ENCODE measurements around the gene ARMC5. TPM values are rescaled to one million over a fixed set of nuclear protein-coding genes. Genes with fewer than 3 reads are reported as not detected.
"Not testable (repeated sequence)": the region's sequence is repeated elsewhere in the genome, so short reads cannot be mapped to it uniquely, and the experiment has no call there.

ARMC5 gene
- total RNA-seq, 1 donor from 2014 or later = 5.4 TPM

- H3K27me3 Mint-ChIP-seq (ENCODE audit: insufficient read depth, low read depth) = peaks cover 2% of the 10 kb centered on the region
- Histone ChIP-seq H3K79me2 (ENCODE audit: low read depth) (no peaks in the 10 kb centered on the region), H3K9me3 (ENCODE audit: low read depth) (no peaks in the 10 kb centered on the region), H3K27me3 (no peaks in the 10 kb centered on the region), H3K9ac (no peak overlapping the region), H4K20me1 (ENCODE audit: low read depth) (no peaks in the 10 kb centered on the region), H3K27ac (no peak overlapping the region), H3K36me3 (no peaks in the 10 kb centered on the region), H3K4me1 (no peaks in the 10 kb centered on the region), H3K4me3 (no peak overlapping the region), H2AFZ (replicated peaks) (no peak overlapping the region), H3K4me2 (no peak overlapping the region), H3F3A (ENCODE audit: low read depth) (no peaks in the 10 kb centered on the region)
- H3K4me3 Mint-ChIP-seq = no peak overlapping the region
- H3K27ac Mint-ChIP-seq = no peak overlapping the region
- no peak for TF ChIP-seq EZH2phosphoT487 (IDR thresholded peaks at IDR 0.05)
- no peak for TF ChIP-seq EZH2 (IDR thresholded peaks at IDR 0.05)
- no peak for TF ChIP-seq CTCF (IDR thresholded peaks at IDR 0.05)
- DNase-seq (ENCODE audit: low spot score) = no peak
- H3K36me3 Mint-ChIP-seq = no peaks in the 10 kb centered on the region
- H3K9me3 Mint-ChIP-seq = peaks cover 9% of the 10 kb centered on the region
- no peaks in the 10 kb centered on the region for H3K4me1 Mint-ChIP-seq
Measured at GRCh38 chr16:31413943-31414342, 45.4 kb upstream of the ARMC5 start.

- TF ChIP-seq EZH2 (IDR thresholded peaks at IDR 0.05) (no peak), CTCF (IDR thresholded peaks at IDR 0.05) (no peak), EZH2phosphoT487 (IDR thresholded peaks at IDR 0.05) (no peak)
- H3K27ac Mint-ChIP-seq = no peak overlapping the region
- Histone ChIP-seq H3K4me3 (no peak overlapping the region), H3K79me2 (ENCODE audit: low read depth) (no peaks in the 10 kb centered on the region), H3K27ac (no peak overlapping the region), H3K4me2 (no peak overlapping the region), H3K27me3 (no peaks in the 10 kb centered on the region), H2AFZ (replicated peaks) (no peak overlapping the region), H3F3A (ENCODE audit: low read depth) (no peaks in the 10 kb centered on the region), H3K9me3 (ENCODE audit: low read depth) (no peaks in the 10 kb centered on the region), H3K4me1 (no peaks in the 10 kb centered on the region), H3K36me3 (no peaks in the 10 kb centered on the region), H4K20me1 (ENCODE audit: low read depth) (no peaks in the 10 kb centered on the region), H3K9ac (no peak overlapping the region)
- H3K4me1 Mint-ChIP-seq = no peaks in the 10 kb centered on the region
- H3K4me3 Mint-ChIP-seq = no peak overlapping the region
- DNase-seq (ENCODE audit: low spot score) = no peak
- no peaks in the 10 kb centered on the region for H3K36me3 Mint-ChIP-seq
- H3K27me3 Mint-ChIP-seq (ENCODE audit: insufficient read depth, low read depth) = peaks cover 2% of the 10 kb centered on the region
- peaks cover 9% of the 10 kb centered on the region for H3K9me3 Mint-ChIP-seq
Measured at GRCh38 chr16:31414706-31415105, 44.6 kb upstream of the ARMC5 start.

- Histone ChIP-seq H3K4me2 (no peak overlapping the region), H3K27ac (no peak overlapping the region), H3K36me3 (no peaks in the 10 kb centered on the region), H3K4me3 (no peak overlapping the region), H3K9ac (no peak overlapping the region), H3K9me3 (ENCODE audit: low read depth) (no peaks in the 10 kb centered on the region), H3K27me3 (no peaks in the 10 kb centered on the region), H3K4me1 (no peaks in the 10 kb centered on the region), H2AFZ (replicated peaks) (no peak overlapping the region), H3K79me2 (ENCODE audit: low read depth) (no peaks in the 10 kb centered on the region), H4K20me1 (ENCODE audit: low read depth) (no peaks in the 10 kb centered on the region), H3F3A (ENCODE audit: low read depth) (no peaks in the 10 kb centered on the region)
- DNase-seq (ENCODE audit: low spot score) = no peak
- H3K36me3 Mint-ChIP-seq = no peaks in the 10 kb centered on the region
- TF ChIP-seq EZH2phosphoT487 (IDR thresholded peaks at IDR 0.05) (no peak), EZH2 (IDR thresholded peaks at IDR 0.05) (no peak), CTCF (IDR thresholded peaks at IDR 0.05) (no peak)
- H3K4me1 Mint-ChIP-seq = no peaks in the 10 kb centered on the region
- H3K27ac Mint-ChIP-seq = no peak overlapping the region
- H3K4me3 Mint-ChIP-seq = no peak overlapping the region
- peaks cover 2% of the 10 kb centered on the region for H3K27me3 Mint-ChIP-seq (ENCODE audit: insufficient read depth, low read depth)
- peaks cover 9% of the 10 kb centered on the region for H3K9me3 Mint-ChIP-seq
Measured at GRCh38 chr16:31416371-31416770, 42.9 kb upstream of the ARMC5 start.

GRCh38 chr16:31417036-31417435, 42.3 kb upstream of the ARMC5 start:
- not testable (repeated sequence) for H3K4me3 Mint-ChIP-seq; H3K4me3 ChIP-seq; H3K9me3 ChIP-seq (ENCODE audit: low read depth); H3K9me3 Mint-ChIP-seq; H3K27me3 Mint-ChIP-seq (ENCODE audit: insufficient read depth, low read depth); H3F3A ChIP-seq (ENCODE audit: low read depth); H4K20me1 ChIP-seq (ENCODE audit: low read depth); H3K4me1 ChIP-seq; H3K27ac Mint-ChIP-seq; DNase-seq (ENCODE audit: low spot score); H3K9ac ChIP-seq; H2AFZ ChIP-seq (replicated peaks); H3K36me3 Mint-ChIP-seq; H3K4me1 Mint-ChIP-seq; H3K27ac ChIP-seq; H3K4me2 ChIP-seq; H3K79me2 ChIP-seq (ENCODE audit: low read depth); H3K36me3 ChIP-seq; H3K27me3 ChIP-seq
